ENCODE data around the gene DPYD.

GRCh38 chr1:97051823-97052222 is 869.0 kb downstream of the DPYD start:
- TF ChIP-seq SUZ12 (IDR thresholded peaks at IDR 0.05; ENCODE audit: extremely low read depth, insufficient read depth, insufficient read length) = no peak
- no peak for TF ChIP-seq ZNF274 (IDR thresholded peaks at IDR 0.05; ENCODE audit: low read depth, low read length)
